Uterus (tissue), 4 donors: Measurements from ENCODE around the gene SLC26A1. TPM values are rescaled to one million over a fixed set of nuclear protein-coding genes. Genes with fewer than 3 reads are reported as not detected.
A peak's percentile ranks its signal among the peaks of the same experiment; 100 is the strongest.

Experiments used
- DNase-seq, 2 donors: peaks; one replicate each; pipeline ENCODE4 v3.0.0-alpha.2; 2019 to 2020
- H3K27ac ChIP-seq, 2 donors: fragments of 200-600 bp; sonication (generic); 1 replicate in 1 of 2; 2 replicates in 1 of 2; pipeline ENCODE4 v1.5.1; 2016 to 2018
- H3K27me3 ChIP-seq, 2 donors: fragments of 200-600 bp; sonication (generic); one replicate each; pipeline ENCODE4 v1.5.1; 2018 to 2019; ENCODE audit warnings: control low read depth in 1 of 2
- H3K36me3 ChIP-seq, 2 donors: fragments of 200-600 bp; sonication (generic); one replicate each; pipeline ENCODE4 v1.5.1; 2019; ENCODE audit warnings: control low read depth in 1 of 2
- H3K4me1 ChIP-seq, 2 donors: fragments of 200-600 bp; sonication (generic); one replicate each; pipeline ENCODE4 v1.5.1; 2018 to 2019; ENCODE audit warnings: control low read depth in 1 of 2
- H3K4me3 ChIP-seq, 2 donors: fragments of 200-600 bp; sonication (generic); 1 replicate in 1 of 2; 2 replicates in 1 of 2; pipeline ENCODE4 v1.5.1; 2018 to 2019; ENCODE audit warnings: mild to moderate bottlenecking in 1 of 2
- H3K9me3 ChIP-seq, 2 donors: fragments of 200-600 bp; sonication (generic); one replicate each; pipeline ENCODE4 v1.5.1; 2019; ENCODE audit warnings: control low read depth in 1 of 2
- CTCF ChIP-seq, 4 experiments: fragments of 200-600 bp in 2 of 4; fragments of 450-650 bp in 2 of 4; sonication (generic) in 2 of 4; IDR thresholded peaks; one replicate each; pipeline ENCODE4 v1.5.1; 2016 to 2019; ENCODE audit warnings: antibody characterized with exemption in 4 of 4, mild to moderate bottlenecking in 2 of 4, moderate library complexity in 1 of 4
- POLR2A ChIP-seq, 2 donors: fragments of 450-650 bp; IDR thresholded peaks; one replicate each; pipeline ENCODE4 v1.6.1; 2016; ENCODE audit warnings: antibody characterized with exemption in 2 of 2, mild to moderate bottlenecking in 1 of 2, moderate library complexity in 1 of 2
- intact Hi-C: fragments of 100-400 bp; cut with DNase I; formaldehyde crosslinking; loops from one replicate; pipeline ENCODE4 v1.15.1; 2023; ENCODE audit warnings: low total_unique reads
- total RNA-seq, 4 donors: library from RNA; depleted of rRNA in 3 of 4; stranded (reverse); fragments of >200 nt in 3 of 4; gene quantifications; one replicate each; pipeline versions ENCODE4 v1.1.0 to v1.2.4, GENCODE V29; 2014 to 2023
- donor health status: DM: yes; HTN: yes; CAD: no.

The SLC26A1 gene
- total RNA-seq, 4 donors from 2014 or later: 0.07 to 0.12 TPM; not detected in 2

GRCh38 chr4:1040344-1041146 is 47.3 kb upstream of the SLC26A1 start:
- Histone ChIP-seq H3K4me1 (peaks cover 4 to 9% of the 10 kb centered on the region in 2 donors), H3K9me3 (no peaks in the 10 kb centered on the region), H3K36me3 (no peaks in the 10 kb centered on the region), H3K27ac (no peak overlapping the region), H3K4me3 (no peak overlapping the region), H3K27me3 (no peaks in the 10 kb centered on the region)
- no peak for DNase-seq
- intact Hi-C loops: no loop called here
- TF ChIP-seq POLR2A (IDR thresholded peaks at IDR 0.05) (no peak), CTCF (IDR thresholded peaks at IDR 0.05) (no peak)

GRCh38 chr4:1039493-1040343 is 46.5 kb upstream of the SLC26A1 start:
- DNase-seq: peak; percentile 53 to 72
- no peaks in the 10 kb centered on the region for H3K27me3 ChIP-seq
- H3K4me3 ChIP-seq: no peak overlapping the region
- intact Hi-C loops: no loop called here
- H3K36me3 ChIP-seq: no peaks in the 10 kb centered on the region
- TF ChIP-seq POLR2A (IDR thresholded peaks at IDR 0.05) (no peak), CTCF (IDR thresholded peaks at IDR 0.05) (no peak)
- H3K9me3 ChIP-seq: no peaks in the 10 kb centered on the region
- peaks cover 4 to 9% of the 10 kb centered on the region in 2 donors for H3K4me1 ChIP-seq
- H3K27ac ChIP-seq: peak overlapping the region in 1 of 2 donors; percentile 58

- H3K4me1 ChIP-seq: peaks cover 2 to 4% of the 10 kb centered on the region in 2 donors
- intact Hi-C loops: no loop called here
Observed at GRCh38 chr4:1038948-1039492, 45.8 kb upstream of the SLC26A1 start.

GRCh38 chr4:1036976-1037810 is 44.0 kb upstream of the SLC26A1 start:
- no peaks in the 10 kb centered on the region for H3K36me3 ChIP-seq
- intact Hi-C loops: no loop called here
- H3K4me3 ChIP-seq: no peak overlapping the region
- H3K27ac ChIP-seq: no peak overlapping the region
- H3K4me1 ChIP-seq: no peaks in the 10 kb centered on the region
- no peak for DNase-seq
- TF ChIP-seq CTCF (IDR thresholded peaks at IDR 0.05) (no peak), POLR2A (IDR thresholded peaks at IDR 0.05) (no peak)
- H3K9me3 ChIP-seq: no peaks in the 10 kb centered on the region
- no peaks in the 10 kb centered on the region for H3K27me3 ChIP-seq

More at GRCh38 chr4:1038948-1039492, 45.8 kb upstream of the SLC26A1 start:
- H3K4me3 ChIP-seq: no peak overlapping the region
- TF ChIP-seq CTCF (IDR thresholded peaks at IDR 0.05): no peak
- no peak for TF ChIP-seq POLR2A (IDR thresholded peaks at IDR 0.05)
- no peaks in the 10 kb centered on the region for H3K9me3 ChIP-seq
- DNase-seq: no peak
- no peaks in the 10 kb centered on the region for H3K27me3 ChIP-seq
- H3K36me3 ChIP-seq: no peaks in the 10 kb centered on the region
- peak overlapping the region in 1 of 2 donors; percentile 58 for H3K27ac ChIP-seq
